ENCODE measurements around the gene PRDM5. TPM values are rescaled to one million over a fixed set of nuclear protein-coding genes. Genes with fewer than 3 reads are reported as not detected.

The PRDM5 gene
- total RNA-seq, 1 experiment from 2014 or later, result 5.1 TPM

GRCh38 chr4:120771907-120772306, 150.6 kb downstream of the PRDM5 start:
- ATAC-seq (no peak), DNase-seq (ENCODE audit: low read depth, low spot score) (no peak)
- BruUV-seq (replicated peaks), result no TSS peak
- Histone ChIP-seq H4K20me1 (ENCODE audit: insufficient read depth) (no peaks in the 10 kb centered on the region), H3K9ac (ENCODE audit: low read length) (no peak overlapping the region), H3K4me3 (replicated peaks in 1 of 2; ENCODE audit: low read depth in 1 of 2, low read length in 2 of 2) (no peak overlapping the region), H2AFZ (ENCODE audit: low read depth, low read length, poor library complexity, severe bottlenecking) (no peak overlapping the region), H3K4me1 (ENCODE audit: control insufficient read depth in 1 of 2, insufficient read depth in 2 of 2, low read length in 2 of 2) (peaks cover 0 to 5% of the 10 kb centered on the region in 2 experiments; a peak in 1 of 4 replicates), H3K27ac (ENCODE audit: low read depth, low read length) (no peak overlapping the region), H3K4me2 (ENCODE audit: low read length) (no peak overlapping the region), H3K9me2 (ENCODE audit: insufficient read depth) (no peaks in the 10 kb centered on the region), H3K9me3 (ENCODE audit: control insufficient read depth in 1 of 2, insufficient read depth in 1 of 2, low read depth in 1 of 2, low read length in 2 of 2) (no peaks in the 10 kb centered on the region), H3K79me2 (ENCODE audit: insufficient read depth, low read length) (no peaks in the 10 kb centered on the region), H3K27me3 (ENCODE audit: insufficient read depth, low read length) (no peaks in the 10 kb centered on the region), H3K36me3 (ENCODE audit: control insufficient read depth in 1 of 2, insufficient read depth in 2 of 2, low read length in 2 of 2) (no peaks in the 10 kb centered on the region)
- ChIA-PET RAD21 (ENCODE audit: low non-redundant PET in 1 of 2, low total read pairs in 2 of 2, uncharacterized antibody in 2 of 2, unreplicated experiment in 2 of 2) (no interaction called here), POLR2A (no interaction called here), CTCF (no interaction called here)
- TF ChIP-seq TCF7L2 (IDR thresholded peaks at IDR 0.05; ENCODE audit: borderline replicate concordance, extremely low read depth, insufficient read depth, insufficient read length), result no peak
- no peak for TF ChIP-seq EZH2phosphoT487 (IDR thresholded peaks at IDR 0.05; ENCODE audit: borderline replicate concordance)
- TF ChIP-seq CBX3 (IDR thresholded peaks at IDR 0.05; ENCODE audit: low read depth), result no peak
- no peak for TF ChIP-seq SIN3A (IDR thresholded peaks at IDR 0.05; ENCODE audit: low read depth)
- intact Hi-C loops (cut with micrococcal nuclease), result no loop called here

- intact Hi-C loops (cut with micrococcal nuclease), result no loop called here
- no TSS peak for BruUV-seq (replicated peaks)
- no peak overlapping the region for H2AFZ ChIP-seq (ENCODE audit: low read depth, low read length, poor library complexity, severe bottlenecking)
- H3K9ac ChIP-seq (ENCODE audit: low read length), result no peak overlapping the region
- DNase-seq (ENCODE audit: low read depth, low spot score) (no peak), ATAC-seq (no peak)
- no peaks in the 10 kb centered on the region for H3K9me2 ChIP-seq (ENCODE audit: insufficient read depth)
- H3K4me1 ChIP-seq (ENCODE audit: control insufficient read depth in 1 of 2, insufficient read depth in 2 of 2, low read length in 2 of 2), result peaks cover 0 to 5% of the 10 kb centered on the region in 2 experiments; a peak in 1 of 4 replicates
- no peaks in the 10 kb centered on the region for H3K27me3 ChIP-seq (ENCODE audit: insufficient read depth, low read length)
- no peak overlapping the region for H3K27ac ChIP-seq (ENCODE audit: low read depth, low read length)
- H3K36me3 ChIP-seq (ENCODE audit: control insufficient read depth in 1 of 2, insufficient read depth in 2 of 2, low read length in 2 of 2), result no peaks in the 10 kb centered on the region
- H3K79me2 ChIP-seq (ENCODE audit: insufficient read depth, low read length), result no peaks in the 10 kb centered on the region
- no peak overlapping the region for H3K4me2 ChIP-seq (ENCODE audit: low read length)
- no peaks in the 10 kb centered on the region for H3K9me3 ChIP-seq (ENCODE audit: control insufficient read depth in 1 of 2, insufficient read depth in 1 of 2, low read depth in 1 of 2, low read length in 2 of 2)
- RAD21 ChIA-PET (ENCODE audit: low non-redundant PET in 1 of 2, low total read pairs in 2 of 2, uncharacterized antibody in 2 of 2, unreplicated experiment in 2 of 2), result no interaction called here
- H4K20me1 ChIP-seq (ENCODE audit: insufficient read depth), result no peaks in the 10 kb centered on the region
- POLR2A ChIA-PET, result no interaction called here
- no peak overlapping the region for H3K4me3 ChIP-seq (replicated peaks in 1 of 2; ENCODE audit: low read depth in 1 of 2, low read length in 2 of 2)
- CTCF ChIA-PET, result no interaction called here
- no peak for TF ChIP-seq EGR1 (IDR thresholded peaks at IDR 0.05; ENCODE audit: low read depth)
- no peak for TF ChIP-seq REST (IDR thresholded peaks at IDR 0.05; ENCODE audit: low read depth)
- TF ChIP-seq SIN3A (IDR thresholded peaks at IDR 0.05; ENCODE audit: low read depth), result no peak
- no peak for TF ChIP-seq RAD21 (IDR thresholded peaks at IDR 0.05; ENCODE audit: low read depth)
- no peak for TF ChIP-seq JUND (IDR thresholded peaks at IDR 0.05)
- TF ChIP-seq SP1 (IDR thresholded peaks at IDR 0.05; ENCODE audit: low read depth), result no peak
- no peak for TF ChIP-seq ATF3 (IDR thresholded peaks at IDR 0.05)
- no peak for TF ChIP-seq ZBTB33 (IDR thresholded peaks at IDR 0.05; ENCODE audit: extremely low read depth, insufficient replicate concordance, low read length)
- TF ChIP-seq ELF1 (IDR thresholded peaks at IDR 0.05; ENCODE audit: borderline replicate concordance, low read depth), result no peak
- TF ChIP-seq CTCF (IDR thresholded peaks at IDR 0.05 in 2 of 3, conservative IDR thresholded peaks at IDR 0.05 in 1 of 3; ENCODE audit: borderline replicate concordance in 1 of 3, insufficient read depth in 1 of 3, low read depth in 2 of 3, low read length in 2 of 3), result no peak
- no peak for TF ChIP-seq EZH2 (IDR thresholded peaks at IDR 0.05)
These were observed 151.6 kb downstream of the PRDM5 start for GRCh38 chr4:120770897-120771296.
